ENCODE measurements around the gene SLC27A2.

- TF ChIP-seq EZH2 (IDR thresholded peaks at IDR 0.05; ENCODE audit: insufficient read depth, poor library complexity, severe bottlenecking), result no peak
- TF ChIP-seq EZH2phosphoT487 (IDR thresholded peaks at IDR 0.05; ENCODE audit: insufficient read depth, low read depth), result no peak
Measured at GRCh38 chr15:50140983-50141382, 41.0 kb upstream of the SLC27A2 start.
